ENCODE data around the gene GPR22.

GPR22 gene

GRCh38 chr7:107474104-107474521 is 4.3 kb downstream of the GPR22 start:
- no peak for DNase-seq (ENCODE audit: low read depth in 1 of 2, low spot score in 1 of 2)

DNA sequence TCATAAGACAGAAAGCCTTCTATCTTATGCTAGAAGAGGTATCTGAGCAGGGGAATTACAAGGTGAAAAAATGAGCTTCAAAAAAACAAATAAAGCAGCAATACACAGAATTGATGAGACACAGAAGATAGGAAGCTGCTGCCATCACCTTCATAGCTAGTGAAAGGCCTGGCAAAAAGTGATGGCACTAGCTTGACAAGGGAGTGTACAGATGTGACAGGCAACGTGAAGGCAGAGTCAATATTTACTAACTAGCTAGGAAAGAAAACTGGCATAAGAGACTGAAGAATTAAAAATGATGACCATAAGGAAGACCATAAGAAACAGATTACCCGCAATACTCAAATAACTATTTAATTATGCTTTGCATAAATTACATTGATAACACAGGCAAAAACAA is 9.4 kb downstream of the GPR22 start:
- DNase-seq (ENCODE audit: low read depth in 1 of 2, low spot score in 1 of 2) = no peak

DNA sequence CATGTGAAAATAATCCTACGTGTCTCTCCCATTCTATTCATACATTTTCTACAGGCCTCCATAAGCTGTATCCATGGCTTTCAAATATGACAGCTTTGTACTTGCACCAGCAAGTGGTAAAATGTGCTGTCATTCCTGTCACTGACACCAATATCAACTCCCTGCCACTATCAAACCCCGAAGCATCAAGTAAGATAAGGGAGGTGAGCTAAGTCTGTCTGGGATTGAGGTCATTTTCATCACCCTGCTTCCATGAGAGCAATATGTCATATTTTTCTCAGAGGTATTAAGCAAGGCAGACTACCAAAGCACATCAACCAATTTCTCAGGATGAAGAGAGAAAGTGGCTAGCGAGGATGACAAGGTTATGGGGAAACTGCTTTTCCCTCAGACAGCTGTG is 11.1 kb downstream of the GPR22 start:
- DNase-seq (ENCODE audit: low read depth in 1 of 2, low spot score in 1 of 2) = no peak

- no peak for DNase-seq (ENCODE audit: low read depth in 1 of 2, low spot score in 1 of 2)
These were observed 12.7 kb downstream of the GPR22 start for GRCh38 chr7:107482571-107482970.

DNA sequence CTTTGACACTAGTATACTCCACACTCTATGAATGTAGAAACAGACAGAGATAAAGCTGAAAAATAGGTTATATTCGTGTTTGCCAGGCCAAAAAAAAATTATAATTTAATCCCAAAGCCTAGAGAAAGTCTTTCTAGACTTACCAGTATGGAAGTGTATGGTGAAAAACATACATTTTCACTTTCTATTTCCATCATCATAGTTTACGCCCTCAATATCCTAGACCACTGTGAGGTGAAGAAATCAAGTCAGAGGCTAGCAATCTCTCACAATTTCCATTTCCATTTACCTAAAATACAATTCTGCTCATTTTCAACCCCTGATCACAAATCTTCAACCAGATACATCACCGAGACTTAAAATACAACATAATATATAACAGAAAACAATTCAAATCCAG is 16.2 kb downstream of the GPR22 start:
- DNase-seq (ENCODE audit: low read depth in 1 of 2, low spot score in 1 of 2) = no peak

DNA sequence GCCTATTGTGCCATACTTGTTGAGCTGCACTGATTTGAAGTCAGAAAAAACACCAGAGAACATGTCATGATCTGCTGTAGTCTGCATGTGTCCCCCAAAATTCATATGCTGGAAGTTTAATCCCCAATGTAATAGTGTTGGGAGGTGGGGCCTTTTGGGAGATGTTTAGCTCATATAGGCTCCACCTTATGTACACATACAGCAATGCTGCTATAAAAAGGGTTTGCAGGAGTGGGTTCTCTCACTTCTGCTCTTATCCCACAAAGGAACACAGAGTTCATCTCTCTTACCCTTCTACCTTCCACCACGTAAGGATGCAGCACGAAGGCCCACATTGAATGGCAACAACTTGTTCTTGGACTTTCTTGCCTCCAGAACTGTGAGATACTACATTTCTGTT is 23.0 kb downstream of the GPR22 start:
- no peak for DNase-seq (ENCODE audit: low read depth in 1 of 2, low spot score in 1 of 2)

- DNase-seq (ENCODE audit: low read depth in 1 of 2, low spot score in 1 of 2) = no peak
These were observed 24.5 kb downstream of the GPR22 start for GRCh38 chr7:107494315-107494751.

DNA sequence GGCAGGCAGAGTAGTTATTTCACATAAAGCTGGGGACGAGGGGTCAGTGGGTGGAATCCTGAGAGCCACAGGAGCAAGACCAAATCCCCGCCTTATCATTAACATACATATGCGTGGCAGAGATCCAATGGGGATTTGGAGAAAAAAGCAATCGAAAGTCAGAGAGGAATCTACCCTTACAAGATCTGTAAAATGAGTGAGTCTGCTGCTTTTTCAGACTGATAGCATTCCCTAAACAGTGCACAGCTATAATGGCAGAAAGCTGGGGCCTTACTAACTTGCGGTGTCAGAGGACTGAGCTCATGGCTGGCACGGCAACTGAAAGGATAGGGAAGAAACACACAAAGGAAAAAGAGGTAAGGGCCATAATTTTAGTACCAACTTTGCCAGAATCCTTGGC is 25.0 kb downstream of the GPR22 start:
- DNase-seq (ENCODE audit: low read depth in 1 of 2, low spot score in 1 of 2) = no peak

GRCh38 chr7:107495516-107495915 is 25.7 kb downstream of the GPR22 start:
- DNase-seq (ENCODE audit: low read depth in 1 of 2, low spot score in 1 of 2) = no peak

DNA sequence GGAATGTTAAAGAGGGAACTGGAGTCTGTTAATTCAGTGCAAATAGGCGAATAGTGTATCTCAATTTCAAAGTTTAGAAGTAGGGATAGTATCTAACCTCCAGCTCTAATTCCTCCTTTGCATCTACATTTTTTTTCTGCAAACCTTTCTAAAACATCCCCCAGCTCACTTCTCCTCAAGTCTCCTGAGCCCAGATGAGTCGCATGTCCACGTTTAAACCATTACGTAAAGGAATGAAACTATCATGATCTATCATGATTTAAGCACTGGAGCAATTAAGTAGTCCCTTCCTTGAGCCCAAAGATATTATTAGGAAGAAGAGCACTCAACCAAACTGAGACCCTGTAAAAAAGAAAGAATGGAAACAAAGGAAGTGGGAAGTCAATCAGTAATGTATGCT is 29.9 kb downstream of the GPR22 start:
- DNase-seq (ENCODE audit: low read depth in 1 of 2, low spot score in 1 of 2) = no peak

- no peak for DNase-seq (ENCODE audit: low read depth in 1 of 2, low spot score in 1 of 2)
These were observed 31.7 kb downstream of the GPR22 start for GRCh38 chr7:107501593-107501992.

GRCh38 chr7:107502154-107502553 is 32.3 kb downstream of the GPR22 start:
- no peak for DNase-seq (ENCODE audit: low read depth in 1 of 2, low spot score in 1 of 2)

DNA sequence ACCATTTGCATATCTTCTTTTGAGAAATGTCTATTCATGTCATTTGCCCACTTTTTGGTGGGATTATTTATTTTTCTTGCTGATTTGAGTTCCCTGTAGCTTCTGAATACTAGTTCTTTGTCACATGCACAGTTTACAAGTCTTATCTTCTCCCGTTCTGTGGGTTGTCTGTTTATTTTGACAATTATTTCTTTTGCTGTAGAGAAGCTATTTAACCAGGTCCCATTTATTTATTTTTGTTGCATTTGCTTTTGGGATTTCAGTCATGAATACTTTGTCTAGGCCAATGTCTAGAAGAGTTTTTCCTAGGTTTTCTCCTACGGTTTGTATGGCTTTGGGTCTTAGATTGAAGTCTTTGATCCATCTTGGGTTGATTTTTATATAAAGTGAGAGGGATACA is 32.9 kb downstream of the GPR22 start:
- no peak for DNase-seq (ENCODE audit: low read depth in 1 of 2, low spot score in 1 of 2)

- no peak for DNase-seq (ENCODE audit: low read depth in 1 of 2, low spot score in 1 of 2)
These were observed 33.8 kb downstream of the GPR22 start for GRCh38 chr7:107503687-107504086.

- DNase-seq (ENCODE audit: low read depth in 1 of 2, low spot score in 1 of 2) = no peak
These were observed 35.5 kb downstream of the GPR22 start for GRCh38 chr7:107505362-107505761.

DNA sequence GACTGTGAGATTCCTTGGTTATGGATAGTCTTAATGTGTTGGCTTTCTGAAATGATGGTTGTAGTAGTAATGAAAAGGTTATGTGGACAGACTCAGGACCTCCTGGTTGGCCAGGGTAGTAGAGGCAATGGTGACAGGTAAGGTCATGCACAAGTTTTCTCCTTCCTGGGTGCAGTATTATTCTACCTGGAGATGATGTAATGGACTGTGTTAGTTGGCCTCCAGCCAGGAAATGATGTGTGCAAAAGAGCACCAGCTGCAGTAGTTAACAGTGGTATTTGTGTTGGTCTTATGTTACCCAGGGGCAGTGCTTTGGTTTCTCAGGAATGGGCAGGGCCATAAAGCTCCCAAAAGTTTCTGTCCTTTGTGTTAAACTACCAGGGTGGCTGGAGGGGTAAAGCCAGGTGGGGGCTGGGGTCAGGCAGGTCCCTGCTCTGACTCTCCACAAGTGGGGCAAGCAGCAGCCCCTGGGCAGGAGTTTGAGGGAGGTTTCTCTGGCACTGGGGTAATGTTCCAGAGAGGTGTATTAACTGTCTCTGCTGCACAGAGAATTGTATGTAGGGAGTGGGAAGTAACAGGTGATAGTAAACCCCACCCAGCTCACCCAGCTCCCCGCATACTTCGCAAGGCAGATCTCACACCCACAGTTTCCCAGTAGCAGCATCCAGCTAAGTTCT is 36.3 kb downstream of the GPR22 start:
- DNase-seq (ENCODE audit: low read depth in 1 of 2, low spot score in 1 of 2) = no peak

GRCh38 chr7:107506674-107507339 is 37.0 kb downstream of the GPR22 start:
- no peak for DNase-seq (ENCODE audit: low read depth in 1 of 2, low spot score in 1 of 2)

All from activated T-helper 1 cell treated with anti-CD3 and anti-CD28 coated beads, Interleukin-2, amount 50 U/mL, for 16 hours (primary cell).